Measurements from ENCODE around the gene C17orf58.
A peak's percentile ranks its signal among the peaks of the same experiment; 100 is the strongest.

DNA sequence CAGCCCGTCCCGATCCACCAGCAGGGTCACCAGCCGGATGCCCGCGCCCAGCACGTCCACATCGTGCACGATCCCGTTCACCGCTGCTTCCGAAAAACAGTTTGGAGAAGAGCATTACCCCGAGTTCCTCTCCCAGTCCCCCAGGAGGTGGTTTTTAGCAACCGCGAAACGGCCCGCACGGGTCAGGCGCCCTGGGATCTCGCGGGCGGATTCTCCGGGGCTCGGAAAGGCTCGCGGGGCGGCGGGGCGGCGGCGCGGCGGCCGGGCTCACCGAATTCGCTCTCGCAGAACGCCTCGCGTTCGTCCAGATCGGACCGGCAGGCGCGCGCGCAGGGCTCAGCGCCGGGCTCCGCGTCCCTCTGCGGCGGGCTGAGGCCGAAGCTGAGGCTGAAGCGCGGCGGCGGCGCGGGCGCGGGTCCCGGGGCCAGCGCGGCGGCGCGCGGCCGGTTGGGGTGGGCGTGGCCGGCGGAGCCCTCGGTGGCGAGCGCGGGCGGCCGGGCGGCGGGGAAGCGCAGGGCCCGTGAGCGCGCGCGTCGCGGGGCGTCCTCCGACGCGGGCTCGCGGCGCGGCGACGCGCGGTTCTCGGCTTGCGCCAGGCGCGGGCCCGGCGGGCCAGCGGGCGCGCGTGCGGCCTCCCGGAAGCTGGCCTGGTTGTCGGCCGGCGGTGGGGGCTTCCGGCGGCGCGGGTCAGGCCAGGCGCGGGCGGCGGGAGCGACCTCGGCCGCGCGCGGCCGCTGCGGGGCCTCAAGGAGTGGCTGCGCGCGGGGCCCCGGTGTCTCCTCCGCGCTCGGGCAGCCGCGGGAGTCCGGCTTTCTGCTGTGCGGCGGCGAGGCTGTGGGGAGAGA, 2.9 kb downstream of the C17orf58 start:
- TF ChIP-seq POLR2A (IDR thresholded peaks at IDR 0.05) (no peak), CTCF (IDR thresholded peaks at IDR 0.05) (peak in 1 of 3 donors; percentile 27)
